ENCODE results near the gene CD4.

DNA sequence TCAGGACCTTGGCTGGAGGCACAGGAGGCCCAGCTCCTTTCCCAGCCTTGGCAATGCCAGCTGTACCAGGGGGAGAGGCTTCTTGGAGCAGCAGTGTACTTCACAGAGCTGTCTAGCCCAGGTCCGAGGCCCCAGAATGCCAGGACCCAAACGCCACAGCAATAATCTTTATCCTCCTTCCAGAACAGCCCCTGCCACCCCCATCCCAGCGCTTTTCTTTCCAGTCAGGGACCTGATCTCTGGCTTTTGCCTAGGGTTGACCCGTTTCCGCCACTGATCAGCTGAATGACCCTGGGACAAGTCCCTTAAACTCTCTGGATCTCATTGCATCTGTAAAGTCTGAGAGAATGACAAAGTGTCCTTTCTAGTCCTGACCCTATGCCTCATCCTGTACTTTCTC lies 11.9 kb upstream of the CD4 start:
- TF ChIP-seq, protein P1, sequence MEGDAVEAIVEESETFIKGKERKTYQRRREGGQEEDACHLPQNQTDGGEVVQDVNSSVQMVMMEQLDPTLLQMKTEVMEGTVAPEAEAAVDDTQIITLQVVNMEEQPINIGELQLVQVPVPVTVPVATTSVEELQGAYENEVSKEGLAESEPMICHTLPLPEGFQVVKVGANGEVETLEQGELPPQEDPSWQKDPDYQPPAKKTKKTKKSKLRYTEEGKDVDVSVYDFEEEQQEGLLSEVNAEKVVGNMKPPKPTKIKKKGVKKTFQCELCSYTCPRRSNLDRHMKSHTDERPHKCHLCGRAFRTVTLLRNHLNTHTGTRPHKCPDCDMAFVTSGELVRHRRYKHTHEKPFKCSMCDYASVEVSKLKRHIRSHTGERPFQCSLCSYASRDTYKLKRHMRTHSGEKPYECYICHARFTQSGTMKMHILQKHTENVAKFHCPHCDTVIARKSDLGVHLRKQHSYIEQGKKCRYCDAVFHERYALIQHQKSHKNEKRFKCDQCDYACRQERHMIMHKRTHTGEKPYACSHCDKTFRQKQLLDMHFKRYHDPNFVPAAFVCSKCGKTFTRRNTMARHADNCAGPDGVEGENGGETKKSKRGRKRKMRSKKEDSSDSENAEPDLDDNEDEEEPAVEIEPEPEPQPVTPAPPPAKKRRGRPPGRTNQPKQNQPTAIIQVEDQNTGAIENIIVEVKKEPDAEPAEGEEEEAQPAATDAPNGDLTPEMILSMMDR (conservative IDR thresholded peaks at IDR 0.05; ENCODE audit: low read length) = no peak
- no peak for TF ChIP-seq EZH2phosphoT487 (IDR thresholded peaks at IDR 0.05; ENCODE audit: borderline replicate concordance, low read depth, low read length)

All from OCI-LY7 (cell line).